A673 (cell line): ENCODE results near the gene SEMA3E. TPM values are rescaled to one million over a fixed set of nuclear protein-coding genes. Genes with fewer than 3 reads are reported as not detected.

Experiments
- BruUV-seq: library from RNA; stranded (reverse); fragments of 400-500 nt; replicated peaks from 2 replicates; lab custom pipeline; 2021; lab: Mats Ljungman, UMichigan
- CTCF ChIA-PET: fragments of 300-600 bp; sonication (Branson Sonifier 250); formaldehyde crosslinking; loops from one replicate; lab custom pipeline; 2022; ENCODE audit warnings: antibody characterized with exemption; lab: Charles Lee
- POLR2A ChIA-PET: fragments of 300-600 bp; sonication (Branson Sonifier 250); formaldehyde crosslinking; loops from one replicate; lab custom pipeline; 2022; ENCODE audit warnings: antibody characterized with exemption; ENCODE audit not compliant: low non-redundant PET; lab: Charles Lee
- DNase-seq: peaks from one replicate; pipeline ENCODE4 v3.0.0-alpha.2; 2015; ENCODE audit warnings: low spot score
- H3K27ac ChIP-seq: fragments of 200-600 bp; sonication (generic); 2 replicates; pipeline ENCODE4 v1.5.1; 2016; ENCODE audit warnings: mixed run types, low read depth, mild to moderate bottlenecking, mixed read lengths, antibody characterized with exemption, low read length; ENCODE audit not compliant: poor library complexity, severe bottlenecking
- H3K27me3 ChIP-seq: fragments of 200-600 bp; sonication (generic); replicated peaks from 2 replicates; pipeline ENCODE4 v1.6.1; 2017; ENCODE audit warnings: mixed run types, low read depth, mild to moderate bottlenecking, mixed read lengths, antibody characterized with exemption, low read length; ENCODE audit not compliant: insufficient read depth, poor library complexity
- H3K36me3 ChIP-seq: fragments of 200-600 bp; sonication (generic); 2 replicates; pipeline ENCODE4 v1.6.1; 2016; ENCODE audit warnings: mixed run types, mild to moderate bottlenecking, mixed read lengths, antibody characterized with exemption, low read length; ENCODE audit not compliant: insufficient read depth, poor library complexity, severe bottlenecking
- H3K4me1 ChIP-seq: fragments of 200-600 bp; sonication (generic); 2 replicates; pipeline ENCODE4 v1.6.1; 2017; ENCODE audit warnings: mixed run types, mild to moderate bottlenecking, mixed read lengths, antibody characterized with exemption, low read length; ENCODE audit not compliant: insufficient read depth, poor library complexity, severe bottlenecking
- H3K4me3 ChIP-seq: fragments of 200-600 bp; sonication (generic); 2 replicates; pipeline ENCODE4 v1.5.1; 2016; ENCODE audit warnings: low read depth, mixed run types, mild to moderate bottlenecking, mixed read lengths, low read length; ENCODE audit not compliant: poor library complexity, severe bottlenecking
- H3K9me3 ChIP-seq: fragments of 200-600 bp; sonication (generic); 2 replicates; pipeline ENCODE4 v1.6.1; 2016; ENCODE audit warnings: mixed run types, low read depth, mild to moderate bottlenecking, mixed read lengths, antibody characterized with exemption, low read length; ENCODE audit not compliant: poor library complexity, severe bottlenecking
- CTCF ChIP-seq: fragments of 300-800, 200-600 bp; sonication (generic); conservative IDR thresholded peaks from 2 replicates; pipeline ENCODE4 v1.5.1; 2017; ENCODE audit warnings: low read depth, mild to moderate bottlenecking, antibody characterized with exemption, low read length, moderate library complexity, mixed read lengths
- EZH2 ChIP-seq: fragments of 200-600 bp; sonication (generic); IDR thresholded peaks from 2 replicates; pipeline ENCODE4 v1.6.1; 2017; ENCODE audit warnings: borderline replicate concordance, low read depth, mild to moderate bottlenecking, mixed read lengths, antibody characterized with exemption, low read length; ENCODE audit not compliant: poor library complexity, severe bottlenecking
- intact Hi-C: fragments of 100-400 bp; cut with micrococcal nuclease; formaldehyde crosslinking; loops from one replicate; pipeline ENCODE4 v1.10.0; 2022; ENCODE audit not compliant: unreplicated experiment
- total RNA-seq: library from RNA; stranded (reverse); gene quantifications from 2 replicates; pipeline ENCODE4 v1.2.3, GENCODE V29; 2021

SEMA3E gene
- total RNA-seq, 1 experiment from 2014 or later: not detected

- ChIA-PET CTCF (no interaction called here), POLR2A (no interaction called here)
- TF ChIP-seq CTCF (no peak), EZH2 (no peak)
Measured at GRCh38 chr7:83486957-83487356, 162.0 kb downstream of the SEMA3E start.

GRCh38 chr7:83486536-83486935, 162.4 kb downstream of the SEMA3E start:
- Histone ChIP-seq H3K4me3 (no peak overlapping the region), H3K9me3 (no peaks in the 10 kb centered on the region), H3K36me3 (no peaks in the 10 kb centered on the region), H3K4me1 (no peaks in the 10 kb centered on the region), H3K27ac (no peak overlapping the region), H3K27me3 (peaks cover 52% of the 10 kb centered on the region)
- intact Hi-C loops: no loop called here
- no peak for DNase-seq
- no TSS peak for BruUV-seq
- CTCF ChIA-PET: no interaction called here
- TF ChIP-seq EZH2 (no peak), CTCF (no peak)
- POLR2A ChIA-PET: no interaction called here

More at GRCh38 chr7:83486957-83487356, 162.0 kb downstream of the SEMA3E start:
- H3K4me3 ChIP-seq: no peak overlapping the region
- H3K9me3 ChIP-seq: no peaks in the 10 kb centered on the region
- no peak for DNase-seq
- H3K27me3 ChIP-seq: peaks cover 52% of the 10 kb centered on the region
- H3K36me3 ChIP-seq: no peaks in the 10 kb centered on the region
- H3K27ac ChIP-seq: no peak overlapping the region
- no TSS peak for BruUV-seq
- intact Hi-C loops: no loop called here
- no peaks in the 10 kb centered on the region for H3K4me1 ChIP-seq

GRCh38 chr7:83484826-83485225, 164.1 kb downstream of the SEMA3E start:
- no peak for TF ChIP-seq CTCF
- TF ChIP-seq EZH2: no peak
- POLR2A ChIA-PET: no interaction called here
- DNase-seq: no peak
- CTCF ChIA-PET: no interaction called here
- Histone ChIP-seq H3K27ac (no peak overlapping the region), H3K9me3 (no peaks in the 10 kb centered on the region), H3K4me1 (no peaks in the 10 kb centered on the region), H3K27me3 (peaks cover 56% of the 10 kb centered on the region), H3K4me3 (no peak overlapping the region), H3K36me3 (no peaks in the 10 kb centered on the region)
- BruUV-seq: no TSS peak
- intact Hi-C loops: no loop called here
